Measurements from ENCODE around the gene NFAM1.

GRCh38 chr22:42357634-42358296, 74.4 kb downstream of the NFAM1 start:
- TF ChIP-seq CTCF (IDR thresholded peaks at IDR 0.05) (no peak), POLR2AphosphoS5 (IDR thresholded peaks at IDR 0.05) (no peak), POLR2A (IDR thresholded peaks at IDR 0.05) (no peak)

Measured in sigmoid colon (tissue), 4 donors.